GM06990 (cell line): ENCODE measurements around the gene MSANTD1.

Experiments used
- DNase-seq: peaks from one replicate; pipeline ENCODE4 v3.0.0-alpha.2; 2011; ENCODE audit not compliant: insufficient read length; ENCODE audit errors: extremely low read depth
- H3K27me3 ChIP-seq: replicated peaks from 2 replicates; pipeline ENCODE4 v1.6.0; 2011; ENCODE audit warnings: low read length; ENCODE audit not compliant: control insufficient read depth, insufficient read depth
- H3K36me3 ChIP-seq: 2 replicates; pipeline ENCODE4 v1.5.1; 2011; ENCODE audit warnings: low read length; ENCODE audit not compliant: control insufficient read depth, insufficient read depth
- H3K4me3 ChIP-seq: replicated peaks from 2 replicates; pipeline ENCODE4 v1.5.1; 2011; ENCODE audit warnings: low read depth, mild to moderate bottlenecking, control low read depth, low read length
- CTCF ChIP-seq: IDR thresholded peaks from 2 replicates; pipeline ENCODE4 v1.5.1; 2011; ENCODE audit warnings: low read length, control low read depth, mild to moderate bottlenecking, inconsistent platforms; ENCODE audit not compliant: insufficient read depth, poor library complexity, severe bottlenecking

MSANTD1 gene

GRCh38 chr4:3303565-3303824 lies 54.5 kb downstream of the MSANTD1 start:
- Histone ChIP-seq H3K4me3 (no peak overlapping the region), H3K36me3 (no peaks in the 10 kb centered on the region), H3K27me3 (no peaks in the 10 kb centered on the region; the same call in 1 of the 2 replicates)
- DNase-seq = no peak
- TF ChIP-seq CTCF = no peak

- no peak for TF ChIP-seq CTCF
- H3K27me3 ChIP-seq = no peaks in the 10 kb centered on the region; the same call in 1 of the 2 replicates
- no peaks in the 10 kb centered on the region for H3K36me3 ChIP-seq
- no peak for DNase-seq
- H3K4me3 ChIP-seq = no peak overlapping the region
Observed at GRCh38 chr4:3303923-3304710, 55.2 kb downstream of the MSANTD1 start.

GRCh38 chr4:3304831-3305609 lies 56.1 kb downstream of the MSANTD1 start:
- no peak for DNase-seq
- H3K27me3 ChIP-seq = no peaks in the 10 kb centered on the region; the same call in 1 of the 2 replicates
- H3K36me3 ChIP-seq = no peaks in the 10 kb centered on the region
- no peak overlapping the region for H3K4me3 ChIP-seq
- TF ChIP-seq CTCF = no peak

- H3K27me3 ChIP-seq = no peaks in the 10 kb centered on the region; the same call in 1 of the 2 replicates
- H3K4me3 ChIP-seq = no peak overlapping the region
- H3K36me3 ChIP-seq = no peaks in the 10 kb centered on the region
- TF ChIP-seq CTCF = no peak
- DNase-seq = no peak
Observed at GRCh38 chr4:3305610-3306371, 56.8 kb downstream of the MSANTD1 start.
